HUES6 (cell line): ENCODE results near the gene MFAP3L.
A peak's percentile ranks its signal among the peaks of the same experiment; 100 is the strongest.
"Not testable (repeated sequence)": the region's sequence is repeated elsewhere in the genome, so short reads cannot be mapped to it uniquely, and the experiment has no call there.

Experiments
- H3K27ac ChIP-seq: 2 replicates; pipeline ENCODE4 v1.7.0; 2013; ENCODE audit warnings: low read depth, mild to moderate bottlenecking, low read length, inconsistent platforms
- H3K27me3 ChIP-seq: 2 replicates; pipeline ENCODE4 v1.6.1; 2013; ENCODE audit warnings: low read length; ENCODE audit not compliant: control insufficient read depth, insufficient read depth
- H3K36me3 ChIP-seq: 2 replicates; pipeline ENCODE4 v1.6.1; 2013; ENCODE audit warnings: low read length; ENCODE audit not compliant: control insufficient read depth, insufficient read depth
- H3K4me1 ChIP-seq: 2 replicates; pipeline ENCODE4 v1.6.1; 2013; ENCODE audit warnings: low read length; ENCODE audit not compliant: control insufficient read depth, insufficient read depth
- H3K4me3 ChIP-seq: 2 replicates; pipeline ENCODE4 v1.5.1; 2013; ENCODE audit warnings: low read depth, low read length
- H3K9ac ChIP-seq: one replicate; pipeline ENCODE4 v1.6.1; 2013; ENCODE audit warnings: mild to moderate bottlenecking, low read length
- H3K9me3 ChIP-seq: 2 replicates; pipeline ENCODE4 v1.6.1; 2013; ENCODE audit warnings: low read depth, low read length; ENCODE audit not compliant: control insufficient read depth, insufficient read depth

Gene MFAP3L

DNA sequence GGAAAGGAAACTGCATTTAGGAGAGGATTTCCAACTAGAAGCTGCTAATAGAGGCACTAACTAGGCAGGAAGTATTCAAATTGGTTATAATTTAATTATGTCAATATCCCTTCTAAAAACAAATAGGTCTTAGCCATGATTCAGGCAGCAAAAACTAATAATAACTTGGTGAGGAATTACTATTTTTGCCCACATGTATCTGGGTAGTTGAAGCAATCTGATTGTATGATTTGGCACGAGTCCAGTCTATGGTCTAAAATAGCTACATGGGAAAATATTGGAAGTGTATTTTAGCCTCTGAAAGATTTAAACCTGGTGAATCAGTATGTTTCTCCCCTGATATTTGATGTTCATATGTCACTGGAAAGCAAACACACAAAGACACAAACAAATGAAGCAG, 62.2 kb downstream of the MFAP3L start:
- H3K27ac ChIP-seq: no peak overlapping the region
- H3K4me1 ChIP-seq: 0 out of 2 replicates have a peak, but pooled peaks cover 1% of the 10 kb centered on the region
- no peaks in the 10 kb centered on the region for H3K27me3 ChIP-seq
- H3K9me3 ChIP-seq: no peaks in the 10 kb centered on the region
- no peak overlapping the region for H3K9ac ChIP-seq
- H3K36me3 ChIP-seq: no peaks in the 10 kb centered on the region
- H3K4me3 ChIP-seq: no peak overlapping the region

DNA sequence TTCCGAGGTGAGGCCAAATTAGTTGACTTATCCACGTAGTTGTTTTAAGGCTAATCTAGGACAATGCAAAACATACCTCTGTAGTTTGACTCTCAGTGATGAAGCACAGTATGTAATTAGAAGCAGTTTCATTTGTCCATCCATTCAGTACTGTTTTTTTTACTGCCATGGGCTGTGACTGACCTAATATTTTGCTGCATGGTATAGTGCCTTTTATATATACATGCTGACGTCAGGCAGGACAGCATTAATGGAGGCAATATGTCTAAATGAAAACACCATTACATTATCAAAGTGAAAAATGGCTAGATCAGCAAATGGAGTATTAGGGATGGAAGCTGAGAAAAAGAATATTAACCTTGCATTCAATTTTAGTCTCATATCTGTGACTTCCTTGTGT, 66.9 kb downstream of the MFAP3L start:
- H3K27ac ChIP-seq: no peak overlapping the region
- H3K9me3 ChIP-seq: no peaks in the 10 kb centered on the region
- H3K36me3 ChIP-seq: no peaks in the 10 kb centered on the region
- no peak overlapping the region for H3K9ac ChIP-seq
- H3K27me3 ChIP-seq: no peaks in the 10 kb centered on the region
- H3K4me1 ChIP-seq: peaks cover 18% of the 10 kb centered on the region
- H3K4me3 ChIP-seq: no peak overlapping the region

DNA sequence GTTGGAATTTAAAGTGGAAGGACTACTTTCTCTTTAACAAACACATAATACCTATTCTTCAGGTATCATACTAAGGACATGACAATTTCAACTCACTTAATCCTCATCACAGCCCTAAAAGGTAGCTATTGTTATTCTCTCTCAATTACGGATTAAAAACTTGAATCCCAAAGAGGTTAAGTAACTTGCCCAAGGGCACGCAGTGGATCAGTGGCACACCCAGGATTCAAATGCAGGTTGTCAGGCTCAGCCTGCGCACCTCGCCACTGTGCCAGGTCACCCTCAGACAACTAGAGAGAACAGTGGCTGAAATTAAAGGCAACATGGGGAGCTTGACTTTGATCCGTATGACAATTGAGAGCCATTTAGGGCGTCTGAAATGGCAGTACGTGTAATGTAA, 67.6 kb downstream of the MFAP3L start:
- H3K27me3 ChIP-seq: no peaks in the 10 kb centered on the region
- H3K9me3 ChIP-seq: no peaks in the 10 kb centered on the region
- H3K9ac ChIP-seq: no peak overlapping the region

DNA sequence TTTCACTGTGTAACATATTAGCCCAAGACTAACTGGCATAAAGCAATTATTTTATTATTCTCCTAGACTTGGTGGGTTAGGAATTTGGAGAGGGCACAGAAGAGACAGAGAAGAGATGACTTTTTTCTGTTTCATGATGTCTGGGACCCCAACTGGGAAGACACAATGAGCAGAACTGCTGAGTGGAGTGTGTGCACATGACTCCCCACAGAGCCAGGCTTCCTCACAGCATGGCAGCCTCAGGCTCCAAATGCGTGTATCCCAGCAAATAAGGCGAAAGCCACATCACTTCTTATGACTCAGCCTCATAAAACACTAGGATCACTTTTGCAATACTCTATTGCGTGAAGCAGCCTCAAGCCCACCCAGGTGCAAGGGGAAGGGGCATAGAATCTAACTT, 68.4 kb downstream of the MFAP3L start:
- no peak overlapping the region for H3K27ac ChIP-seq
- H3K9ac ChIP-seq: no peak overlapping the region
- no peaks in the 10 kb centered on the region for H3K36me3 ChIP-seq
- peaks cover 18% of the 10 kb centered on the region for H3K4me1 ChIP-seq
- H3K4me3 ChIP-seq: no peak overlapping the region
- no peaks in the 10 kb centered on the region for H3K9me3 ChIP-seq
- no peaks in the 10 kb centered on the region for H3K27me3 ChIP-seq

More for the DNA sequence above, 67.6 kb downstream of the MFAP3L start:
- no peak overlapping the region for H3K4me3 ChIP-seq
- H3K27ac ChIP-seq: no peak overlapping the region
- peaks cover 18% of the 10 kb centered on the region for H3K4me1 ChIP-seq
- H3K36me3 ChIP-seq: no peaks in the 10 kb centered on the region

DNA sequence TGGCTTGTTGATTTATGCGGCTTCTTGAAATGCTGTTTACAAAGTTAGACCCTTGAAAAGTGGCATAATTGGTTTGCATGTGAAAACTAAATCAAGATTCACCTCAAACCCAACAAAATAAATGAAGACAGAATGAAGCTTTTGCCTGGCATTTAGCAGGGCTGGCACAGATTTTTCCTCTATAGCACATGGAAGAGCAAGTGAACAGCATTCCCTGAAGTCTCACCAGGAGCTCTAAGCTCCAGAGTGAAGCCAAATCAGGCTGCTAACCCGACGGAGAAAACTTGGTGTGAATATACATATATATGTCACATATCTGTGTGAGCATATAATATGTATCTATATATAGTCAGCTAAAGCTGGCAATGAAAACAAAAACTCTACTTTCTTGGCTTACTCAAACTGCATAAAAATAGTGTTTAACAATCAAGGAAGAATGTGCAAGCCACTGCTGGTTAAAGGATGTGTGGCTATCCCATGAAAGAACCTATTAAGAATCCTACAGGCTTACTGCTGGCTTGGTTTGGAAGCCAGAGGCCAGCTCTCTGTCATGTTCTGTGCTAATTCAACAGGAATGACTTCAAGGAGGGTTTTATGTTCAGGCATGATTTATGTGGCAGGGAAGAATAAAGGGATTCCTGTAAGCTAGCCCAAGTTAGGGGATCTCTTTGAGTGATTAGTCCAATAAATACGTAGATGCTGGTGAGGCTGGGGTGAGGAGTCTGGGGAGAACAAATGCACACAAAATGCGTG, 69.9 kb downstream of the MFAP3L start:
- no peaks in the 10 kb centered on the region for H3K9me3 ChIP-seq
- no peak overlapping the region for H3K4me3 ChIP-seq
- no peak overlapping the region for H3K27ac ChIP-seq
- H3K27me3 ChIP-seq: no peaks in the 10 kb centered on the region
- peaks cover 18% of the 10 kb centered on the region for H3K4me1 ChIP-seq
- H3K36me3 ChIP-seq: no peaks in the 10 kb centered on the region
- H3K9ac ChIP-seq: no peak overlapping the region

GRCh38 chr4:169955521-169955920, 70.7 kb downstream of the MFAP3L start:
- Histone ChIP-seq H3K9me3 (no peaks in the 10 kb centered on the region), H3K27ac (no peak overlapping the region), H3K36me3 (no peaks in the 10 kb centered on the region), H3K4me1 (peaks cover 18% of the 10 kb centered on the region), H3K4me3 (no peak overlapping the region), H3K9ac (no peak overlapping the region), H3K27me3 (no peaks in the 10 kb centered on the region)

DNA sequence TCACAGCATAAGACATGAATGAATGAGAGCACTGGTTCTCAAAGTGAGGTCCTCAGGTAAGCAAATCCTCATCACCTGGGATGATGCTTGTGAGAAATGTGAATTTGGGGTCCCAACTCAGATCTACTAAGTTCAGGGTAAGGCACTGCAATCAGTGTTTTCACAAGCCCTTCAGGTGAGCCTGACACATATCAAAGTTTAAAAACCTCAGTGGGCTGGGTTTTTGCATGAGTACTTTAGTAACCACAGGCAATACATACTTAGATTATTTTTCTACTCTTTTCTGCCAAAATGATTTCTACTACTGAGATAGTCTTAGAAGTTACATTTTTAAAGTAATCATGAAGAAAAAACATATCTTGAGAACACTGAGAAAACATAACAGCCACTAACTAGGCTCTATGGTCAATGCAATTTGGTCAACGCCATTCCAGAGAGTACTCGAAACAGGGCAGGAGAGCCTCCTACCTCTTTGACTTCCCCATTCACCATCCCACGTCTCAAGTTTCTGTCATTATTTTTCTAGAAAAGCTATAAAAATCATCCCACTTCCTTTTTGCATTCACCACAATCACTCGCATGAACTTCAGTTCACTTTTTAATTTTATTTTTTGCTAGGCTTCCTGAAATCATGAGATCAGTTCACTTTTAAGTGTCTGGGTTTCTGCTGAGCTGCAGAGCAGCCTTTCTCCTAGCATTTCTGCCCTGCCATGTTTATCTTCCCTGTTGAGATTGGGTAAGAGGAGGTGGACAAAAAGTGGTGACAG, 73.8 kb downstream of the MFAP3L start:
- H3K4me3 ChIP-seq: no peak overlapping the region
- H3K27me3 ChIP-seq: no peaks in the 10 kb centered on the region
- H3K9ac ChIP-seq: no peak overlapping the region
- no peaks in the 10 kb centered on the region for H3K36me3 ChIP-seq
- no peak overlapping the region for H3K27ac ChIP-seq
- H3K4me1 ChIP-seq: peaks cover under 1% of the 10 kb centered on the region; the same call in 1 of the 2 replicates
- H3K9me3 ChIP-seq: no peaks in the 10 kb centered on the region

DNA sequence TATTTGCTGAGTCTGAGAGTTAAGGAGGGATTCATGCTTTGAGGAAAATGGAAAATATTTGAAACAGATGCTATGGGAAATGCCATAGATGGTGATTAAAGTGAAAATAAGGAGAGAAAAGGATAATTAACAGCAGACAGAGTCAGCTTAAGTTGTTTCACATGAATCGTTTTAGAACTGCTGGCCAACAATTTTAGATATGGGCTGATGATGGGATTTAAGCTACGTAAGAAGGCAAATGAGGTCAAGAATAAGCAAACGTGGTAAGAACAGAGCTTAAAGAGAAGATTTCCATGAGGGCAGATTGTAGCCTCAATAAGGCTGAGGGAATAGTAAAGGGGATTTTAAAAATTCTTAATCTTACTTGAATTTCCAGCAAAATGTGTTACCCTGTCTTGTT, 77.9 kb downstream of the MFAP3L start:
- Histone ChIP-seq H3K4me3 (no peak overlapping the region), H3K9ac (no peak overlapping the region), H3K36me3 (no peaks in the 10 kb centered on the region), H3K4me1 (no peaks in the 10 kb centered on the region), H3K9me3 (peaks cover 5% of the 10 kb centered on the region; the same call in 1 of the 2 replicates), H3K27me3 (no peaks in the 10 kb centered on the region), H3K27ac (no peak overlapping the region)

DNA sequence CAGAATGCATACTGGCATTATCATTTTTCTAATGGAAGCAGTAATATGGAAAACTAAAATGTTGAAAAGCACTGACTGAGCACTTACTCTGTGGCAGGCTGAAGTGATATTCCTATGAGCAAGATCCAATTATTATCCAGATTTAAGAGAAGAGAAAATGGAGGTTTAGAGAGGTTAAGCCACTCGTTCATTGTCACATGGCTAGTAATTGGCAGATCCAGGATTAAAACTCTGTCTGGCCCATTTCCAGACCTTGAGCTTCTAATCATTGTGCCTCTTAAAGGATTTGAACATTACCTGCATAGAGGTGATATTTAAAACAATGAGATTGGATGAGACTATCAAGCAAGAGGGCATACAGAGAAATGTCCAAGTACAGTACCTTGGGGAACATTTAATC, 80.6 kb downstream of the MFAP3L start:
- no peak overlapping the region for H3K27ac ChIP-seq
- no peak overlapping the region for H3K4me3 ChIP-seq
- H3K9ac ChIP-seq: no peak overlapping the region
- H3K4me1 ChIP-seq: peaks cover 7% of the 10 kb centered on the region; the same call in 1 of the 2 replicates
- H3K9me3 ChIP-seq: peaks cover 17% of the 10 kb centered on the region
- H3K27me3 ChIP-seq: no peaks in the 10 kb centered on the region
- peaks cover 2% of the 10 kb centered on the region; the same call in 1 of the 2 replicates for H3K36me3 ChIP-seq

DNA sequence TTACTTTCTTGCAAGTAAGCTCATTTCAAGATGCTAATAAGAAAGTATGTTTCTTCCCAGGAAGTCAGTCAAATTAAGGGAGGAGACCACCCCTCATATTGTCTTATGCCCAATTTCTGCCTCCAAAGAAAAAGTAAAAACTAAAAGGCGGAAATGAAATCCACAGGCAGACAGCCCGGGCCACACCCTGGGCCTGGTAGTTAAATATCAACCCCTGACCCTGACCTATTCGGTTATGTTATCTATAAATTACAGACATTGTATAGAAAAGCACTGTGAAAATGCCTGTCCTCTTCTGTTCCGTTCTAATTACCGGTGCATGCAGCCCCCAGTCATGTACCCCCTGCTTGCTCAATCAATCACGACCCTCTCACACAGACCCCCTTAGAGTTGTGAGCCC, 82.6 kb downstream of the MFAP3L start:
- not testable (repeated sequence) for H3K36me3 ChIP-seq, H3K9ac ChIP-seq, H3K4me3 ChIP-seq, H3K27ac ChIP-seq, H3K27me3 ChIP-seq
- Histone ChIP-seq H3K4me1 (peaks cover 11% of the 10 kb centered on the region; the same call in 1 of the 2 replicates), H3K9me3 (peaks cover 17% of the 10 kb centered on the region)

DNA sequence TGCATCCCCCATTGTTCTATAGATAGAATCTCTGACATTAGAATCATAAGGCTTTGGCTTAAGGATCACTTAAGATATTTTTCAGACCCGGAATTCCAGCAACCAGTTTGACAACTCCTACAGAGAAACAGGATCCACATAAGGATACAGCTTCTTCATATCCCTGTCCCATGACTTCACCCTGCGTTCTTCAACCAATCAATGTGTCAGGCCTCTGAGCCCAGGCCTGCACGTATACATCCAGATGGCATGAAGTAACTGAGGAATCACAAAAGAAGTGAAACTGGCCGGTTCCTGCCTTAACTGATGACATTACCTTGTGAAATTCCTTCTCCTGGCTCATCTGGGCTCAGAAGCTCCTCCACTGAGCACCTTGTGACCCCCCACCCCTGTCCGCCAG, 85.1 kb downstream of the MFAP3L start:
- peak overlapping the region; percentile 62; the same call in 1 of the 2 replicates for H3K27ac ChIP-seq
- peak overlapping the region; percentile 64 for H3K9ac ChIP-seq
- peaks cover 17% of the 10 kb centered on the region for H3K9me3 ChIP-seq
- H3K4me3 ChIP-seq: no peak overlapping the region
- H3K4me1 ChIP-seq: peaks cover 11% of the 10 kb centered on the region; the same call in 1 of the 2 replicates
- no peaks in the 10 kb centered on the region for H3K27me3 ChIP-seq
- H3K36me3 ChIP-seq: peaks cover 2% of the 10 kb centered on the region; the same call in 1 of the 2 replicates
